A673 (cell line): ENCODE measurements around the gene XPNPEP2. TPM values are rescaled to one million over a fixed set of nuclear protein-coding genes. Genes with fewer than 3 reads are reported as not detected.

ENCODE experiments used
- BruUV-seq: library from RNA; stranded (reverse); fragments of 400-500 nt; replicated peaks from 2 replicates; lab custom pipeline; 2021; lab: Mats Ljungman, UMichigan
- CTCF ChIA-PET: fragments of 300-600 bp; sonication (Branson Sonifier 250); formaldehyde crosslinking; loops from one replicate; lab custom pipeline; 2022; ENCODE audit warnings: antibody characterized with exemption; lab: Charles Lee
- POLR2A ChIA-PET: fragments of 300-600 bp; sonication (Branson Sonifier 250); formaldehyde crosslinking; loops from one replicate; lab custom pipeline; 2022; ENCODE audit warnings: antibody characterized with exemption; ENCODE audit not compliant: low non-redundant PET; lab: Charles Lee
- DNase-seq: peaks from one replicate; pipeline ENCODE4 v3.0.0-alpha.2; 2015; ENCODE audit warnings: low spot score
- H3K27ac ChIP-seq: fragments of 200-600 bp; sonication (generic); 2 replicates; pipeline ENCODE4 v1.5.1; 2016; ENCODE audit warnings: mixed run types, low read depth, mild to moderate bottlenecking, mixed read lengths, antibody characterized with exemption, low read length; ENCODE audit not compliant: poor library complexity, severe bottlenecking
- H3K27me3 ChIP-seq: fragments of 200-600 bp; sonication (generic); replicated peaks from 2 replicates; pipeline ENCODE4 v1.6.1; 2017; ENCODE audit warnings: mixed run types, low read depth, mild to moderate bottlenecking, mixed read lengths, antibody characterized with exemption, low read length; ENCODE audit not compliant: insufficient read depth, poor library complexity
- H3K36me3 ChIP-seq: fragments of 200-600 bp; sonication (generic); 2 replicates; pipeline ENCODE4 v1.6.1; 2016; ENCODE audit warnings: mixed run types, mild to moderate bottlenecking, mixed read lengths, antibody characterized with exemption, low read length; ENCODE audit not compliant: insufficient read depth, poor library complexity, severe bottlenecking
- H3K4me1 ChIP-seq: fragments of 200-600 bp; sonication (generic); 2 replicates; pipeline ENCODE4 v1.6.1; 2017; ENCODE audit warnings: mixed run types, mild to moderate bottlenecking, mixed read lengths, antibody characterized with exemption, low read length; ENCODE audit not compliant: insufficient read depth, poor library complexity, severe bottlenecking
- H3K4me3 ChIP-seq: fragments of 200-600 bp; sonication (generic); 2 replicates; pipeline ENCODE4 v1.5.1; 2016; ENCODE audit warnings: low read depth, mixed run types, mild to moderate bottlenecking, mixed read lengths, low read length; ENCODE audit not compliant: poor library complexity, severe bottlenecking
- H3K9me3 ChIP-seq: fragments of 200-600 bp; sonication (generic); 2 replicates; pipeline ENCODE4 v1.6.1; 2016; ENCODE audit warnings: mixed run types, low read depth, mild to moderate bottlenecking, mixed read lengths, antibody characterized with exemption, low read length; ENCODE audit not compliant: poor library complexity, severe bottlenecking
- EZH2 ChIP-seq: fragments of 200-600 bp; sonication (generic); IDR thresholded peaks from 2 replicates; pipeline ENCODE4 v1.6.1; 2017; ENCODE audit warnings: borderline replicate concordance, low read depth, mild to moderate bottlenecking, mixed read lengths, antibody characterized with exemption, low read length; ENCODE audit not compliant: poor library complexity, severe bottlenecking
- intact Hi-C: fragments of 100-400 bp; cut with micrococcal nuclease; formaldehyde crosslinking; loops from one replicate; pipeline ENCODE4 v1.10.0; 2022; ENCODE audit not compliant: unreplicated experiment
- total RNA-seq: library from RNA; stranded (reverse); gene quantifications from 2 replicates; pipeline ENCODE4 v1.2.3, GENCODE V29; 2021
- TF ChIP-seq, protein P1 (sequence below): fragments of 300-800, 200-600 bp; sonication (generic); conservative IDR thresholded peaks from 2 replicates; pipeline ENCODE4 v1.5.1; 2017; ENCODE audit warnings: low read depth, mild to moderate bottlenecking, antibody characterized with exemption, low read length, moderate library complexity, mixed read lengths

Gene XPNPEP2
- total RNA-seq, 1 experiment from 2014 or later, result not detected

DNA sequence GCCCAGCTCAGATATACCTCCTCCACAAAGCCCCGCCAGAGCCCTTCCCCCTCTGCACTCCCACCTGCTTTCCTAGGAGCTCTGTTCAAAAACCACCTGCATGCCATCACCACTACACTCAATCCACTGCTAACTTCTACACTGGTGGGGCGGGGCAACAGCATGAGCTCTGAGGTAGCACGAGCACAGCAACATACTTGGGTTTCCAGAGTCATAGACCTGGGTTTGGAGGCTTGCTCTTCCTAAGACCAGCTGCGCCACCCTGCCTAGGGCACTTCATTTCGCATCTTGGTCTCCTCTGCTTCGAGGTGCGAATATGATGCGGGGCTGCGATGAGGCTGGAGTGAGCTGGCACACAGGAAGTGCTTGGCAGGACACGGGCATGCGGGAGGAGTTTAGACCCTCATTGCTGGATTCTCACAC lies 44.5 kb downstream of the XPNPEP2 start:
- no peak for DNase-seq
- H3K4me3 ChIP-seq, result no peak overlapping the region
- no peaks in the 10 kb centered on the region for H3K27me3 ChIP-seq
- TF ChIP-seq EZH2, result no peak
- TF ChIP-seq, protein P1, sequence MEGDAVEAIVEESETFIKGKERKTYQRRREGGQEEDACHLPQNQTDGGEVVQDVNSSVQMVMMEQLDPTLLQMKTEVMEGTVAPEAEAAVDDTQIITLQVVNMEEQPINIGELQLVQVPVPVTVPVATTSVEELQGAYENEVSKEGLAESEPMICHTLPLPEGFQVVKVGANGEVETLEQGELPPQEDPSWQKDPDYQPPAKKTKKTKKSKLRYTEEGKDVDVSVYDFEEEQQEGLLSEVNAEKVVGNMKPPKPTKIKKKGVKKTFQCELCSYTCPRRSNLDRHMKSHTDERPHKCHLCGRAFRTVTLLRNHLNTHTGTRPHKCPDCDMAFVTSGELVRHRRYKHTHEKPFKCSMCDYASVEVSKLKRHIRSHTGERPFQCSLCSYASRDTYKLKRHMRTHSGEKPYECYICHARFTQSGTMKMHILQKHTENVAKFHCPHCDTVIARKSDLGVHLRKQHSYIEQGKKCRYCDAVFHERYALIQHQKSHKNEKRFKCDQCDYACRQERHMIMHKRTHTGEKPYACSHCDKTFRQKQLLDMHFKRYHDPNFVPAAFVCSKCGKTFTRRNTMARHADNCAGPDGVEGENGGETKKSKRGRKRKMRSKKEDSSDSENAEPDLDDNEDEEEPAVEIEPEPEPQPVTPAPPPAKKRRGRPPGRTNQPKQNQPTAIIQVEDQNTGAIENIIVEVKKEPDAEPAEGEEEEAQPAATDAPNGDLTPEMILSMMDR, result no peak
- ChIA-PET POLR2A (no interaction called here), CTCF (no interaction called here)
- no peak overlapping the region for H3K27ac ChIP-seq
- no TSS peak for BruUV-seq
- H3K36me3 ChIP-seq, result no peaks in the 10 kb centered on the region
- H3K4me1 ChIP-seq, result no peaks in the 10 kb centered on the region
- intact Hi-C loops, result no loop called here
- H3K9me3 ChIP-seq, result no peaks in the 10 kb centered on the region

DNA sequence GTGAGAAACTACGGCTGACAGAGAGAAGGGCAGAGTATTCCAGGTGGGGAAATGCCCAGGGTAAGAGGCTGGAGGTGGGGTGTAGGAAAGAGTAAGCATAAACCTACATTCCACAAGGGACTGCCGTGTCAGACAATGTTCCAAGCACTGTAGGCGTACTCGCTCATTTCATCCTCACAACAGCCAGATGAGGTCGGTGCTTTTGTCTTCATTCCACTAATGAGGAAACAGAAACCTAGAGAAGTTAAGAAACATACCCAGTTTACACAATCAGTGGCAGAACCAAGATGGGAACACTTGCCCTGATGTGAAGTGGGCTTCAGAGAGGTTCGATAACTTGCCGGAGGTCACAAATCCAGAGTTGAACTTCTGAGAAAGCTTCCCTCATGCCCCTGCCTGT lies 45.6 kb downstream of the XPNPEP2 start:
- TF ChIP-seq, protein P1, result no peak
- TF ChIP-seq EZH2, result no peak
- no peak for DNase-seq
- no TSS peak for BruUV-seq
- CTCF ChIA-PET, result no interaction called here
- no peaks in the 10 kb centered on the region for H3K27me3 ChIP-seq
- no peaks in the 10 kb centered on the region for H3K4me1 ChIP-seq
- no peaks in the 10 kb centered on the region for H3K9me3 ChIP-seq
- H3K27ac ChIP-seq, result no peak overlapping the region
- no peak overlapping the region for H3K4me3 ChIP-seq
- intact Hi-C loops, result no loop called here
- POLR2A ChIA-PET, result interaction anchor here (0.6 kb wide), 1 partner anchor 192 kb away, joined by 3 read pairs; no protein-coding TSS in a partner anchor
- H3K36me3 ChIP-seq, result no peaks in the 10 kb centered on the region

DNA sequence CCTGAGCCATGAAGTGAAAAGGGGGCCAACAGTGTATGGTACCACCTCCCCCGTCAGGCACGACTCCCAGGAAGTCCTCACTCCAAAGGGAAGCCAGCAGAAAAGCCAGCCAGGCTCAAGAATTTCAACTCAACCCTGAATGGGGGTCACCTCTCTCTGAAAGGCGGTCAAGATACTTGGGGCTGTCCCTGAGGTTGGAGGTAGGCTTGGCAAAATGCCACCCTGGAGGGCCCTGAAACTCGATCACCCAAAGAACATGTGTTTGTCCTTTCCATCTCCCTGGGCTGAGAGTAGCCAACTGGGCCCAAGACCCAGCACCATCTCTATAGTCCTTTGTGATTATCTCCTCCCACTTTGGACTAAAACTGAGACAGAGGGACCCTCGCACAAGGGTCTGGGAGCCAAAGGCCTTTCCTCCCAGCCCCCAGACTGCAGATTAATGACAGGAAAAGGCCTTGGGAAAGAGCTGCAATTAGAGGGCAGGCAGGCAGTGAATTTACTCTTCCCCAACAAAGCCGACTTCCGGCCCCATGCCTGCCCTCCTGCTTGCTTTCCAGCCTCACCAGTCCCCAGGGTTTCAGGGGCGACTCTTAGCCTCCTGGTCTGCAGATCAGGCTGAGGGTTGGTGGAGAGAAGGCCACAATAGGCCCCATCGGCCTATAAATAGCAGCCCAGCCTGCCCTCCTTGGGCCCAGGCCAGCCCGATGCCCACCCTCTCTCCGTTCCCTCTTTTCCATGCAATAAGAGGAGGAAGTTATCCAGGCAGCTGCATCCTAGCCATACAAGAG lies 46.6 kb downstream of the XPNPEP2 start:
- TF ChIP-seq, protein P1, result no peak
- TF ChIP-seq EZH2, result no peak
- CTCF ChIA-PET, result no interaction called here
- POLR2A ChIA-PET, result interaction anchor here (0.6 kb wide), 1 partner anchor 191 kb away, joined by 3 read pairs; no protein-coding TSS in a partner anchor
- no peaks in the 10 kb centered on the region for H3K4me1 ChIP-seq
- H3K27ac ChIP-seq, result no peak overlapping the region
- no peak overlapping the region for H3K4me3 ChIP-seq
- DNase-seq, result no peak
- no peaks in the 10 kb centered on the region for H3K9me3 ChIP-seq
- intact Hi-C loops, result no loop called here
- no TSS peak for BruUV-seq
- no peaks in the 10 kb centered on the region for H3K36me3 ChIP-seq
- H3K27me3 ChIP-seq, result no peaks in the 10 kb centered on the region
